MM.1S (cell line): ENCODE measurements around the gene ZNF862.

Experiments
- EZH2 ChIP-seq: fragments of 300-600 bp; sonication (generic); optimal IDR thresholded peaks from 2 replicates; pipeline ENCODE3; 2017; ENCODE audit warnings: low read depth, mild to moderate bottlenecking, antibody characterized with exemption, low read length, mixed read lengths
- EZH2phosphoT487 ChIP-seq: fragments of 300-600 bp; sonication (generic); IDR thresholded peaks from 2 replicates; pipeline ENCODE4 v1.6.1; 2018; ENCODE audit warnings: antibody characterized with exemption, low read length
- TF ChIP-seq, protein P1 (sequence below): fragments of 300-600 bp; sonication (generic); IDR thresholded peaks from 2 replicates; pipeline ENCODE4 v1.5.1; 2016; ENCODE audit warnings: antibody characterized with exemption, low read length, mixed read lengths

DNA sequence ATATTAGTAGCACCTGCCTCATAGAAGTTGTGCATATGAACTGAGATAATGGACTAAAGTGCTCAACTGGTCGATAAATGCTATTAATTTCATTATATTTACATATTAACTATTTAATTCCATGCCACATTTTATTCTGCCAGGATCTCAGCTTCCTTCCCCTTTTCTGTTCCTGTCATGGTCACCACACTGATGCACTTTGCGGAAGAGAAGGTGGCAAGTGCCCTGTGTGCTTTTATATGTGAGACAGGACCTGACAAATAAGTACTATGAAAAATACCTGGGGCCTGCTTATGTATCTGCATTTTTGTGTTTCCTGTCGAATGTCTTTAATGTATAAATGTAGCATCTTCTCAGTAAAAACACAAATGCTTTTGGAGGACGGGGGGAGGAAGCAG is 47.8 kb downstream of the ZNF862 start:
- TF ChIP-seq, protein P1, sequence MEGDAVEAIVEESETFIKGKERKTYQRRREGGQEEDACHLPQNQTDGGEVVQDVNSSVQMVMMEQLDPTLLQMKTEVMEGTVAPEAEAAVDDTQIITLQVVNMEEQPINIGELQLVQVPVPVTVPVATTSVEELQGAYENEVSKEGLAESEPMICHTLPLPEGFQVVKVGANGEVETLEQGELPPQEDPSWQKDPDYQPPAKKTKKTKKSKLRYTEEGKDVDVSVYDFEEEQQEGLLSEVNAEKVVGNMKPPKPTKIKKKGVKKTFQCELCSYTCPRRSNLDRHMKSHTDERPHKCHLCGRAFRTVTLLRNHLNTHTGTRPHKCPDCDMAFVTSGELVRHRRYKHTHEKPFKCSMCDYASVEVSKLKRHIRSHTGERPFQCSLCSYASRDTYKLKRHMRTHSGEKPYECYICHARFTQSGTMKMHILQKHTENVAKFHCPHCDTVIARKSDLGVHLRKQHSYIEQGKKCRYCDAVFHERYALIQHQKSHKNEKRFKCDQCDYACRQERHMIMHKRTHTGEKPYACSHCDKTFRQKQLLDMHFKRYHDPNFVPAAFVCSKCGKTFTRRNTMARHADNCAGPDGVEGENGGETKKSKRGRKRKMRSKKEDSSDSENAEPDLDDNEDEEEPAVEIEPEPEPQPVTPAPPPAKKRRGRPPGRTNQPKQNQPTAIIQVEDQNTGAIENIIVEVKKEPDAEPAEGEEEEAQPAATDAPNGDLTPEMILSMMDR = no peak
- TF ChIP-seq EZH2phosphoT487 = no peak
- TF ChIP-seq EZH2 = no peak
